K562 (cell line): Measurements from ENCODE around the gene ZDHHC8. TPM values are rescaled to one million over a fixed set of nuclear protein-coding genes. Genes with fewer than 3 reads are reported as not detected.

Source experiments
- ILF3 ChIP-seq: fragments of 450-650 bp; IDR thresholded peaks from 2 replicates; pipeline ENCODE4 v1.6.1; 2018; ENCODE audit warnings: antibody characterized with exemption, mild to moderate bottlenecking, moderate library complexity, borderline replicate concordance
- MEF2D ChIP-seq: conservative IDR thresholded peaks from 2 replicates; pipeline ENCODE4 v1.6.1; 2016; ENCODE audit warnings: low read depth, missing genetic modification characterization, missing compliant biosample characterization
- RBM22 ChIP-seq: fragments of 200-400 bp; formaldehyde crosslinking; IDR thresholded peaks from 2 replicates; pipeline ENCODE4 v1.6.1; 2018; ENCODE audit warnings: low read length, low read depth; ENCODE audit not compliant: poor library complexity, severe bottlenecking
- SIRT6 ChIP-seq: IDR thresholded peaks from one replicate; pipeline ENCODE4 v1.6.1; 2012; ENCODE audit warnings: low read depth, mild to moderate bottlenecking, control low read depth, inconsistent platforms, low read length, moderate library complexity
- TCFL5 ChIP-seq: fragments of 250-450 bp; sonication (Bioruptor Pico); conservative IDR thresholded peaks from 2 replicates; pipeline ENCODE4 v1.6.1; 2021; ENCODE audit warnings: mild to moderate bottlenecking, moderate library complexity, matching md5 sums
- U2AF2 ChIP-seq: fragments of 200-400 bp; formaldehyde crosslinking; optimal IDR thresholded peaks from 2 replicates; pipeline ENCODE3; 2017; ENCODE audit warnings: low read depth, mild to moderate bottlenecking, low read length
- ZNF133 ChIP-seq: fragments of 250-450 bp; sonication (Bioruptor Pico); IDR thresholded peaks from 2 replicates; pipeline ENCODE4 v1.4.0; 2020; ENCODE audit warnings: mild to moderate bottlenecking
- ZNF445 ChIP-seq: fragments of 250-450 bp; sonication (Bioruptor Pico); IDR thresholded peaks from 2 replicates; pipeline ENCODE4 v1.4.0; 2020; ENCODE audit warnings: low read depth, mild to moderate bottlenecking, moderate library complexity
- ZNF695 ChIP-seq: fragments of 450-650 bp; formaldehyde crosslinking; IDR thresholded peaks from 2 replicates; pipeline ENCODE4 v1.4.0; 2020; ENCODE audit warnings: mild to moderate bottlenecking, moderate library complexity
- ZNF764 ChIP-seq: fragments of 250-450 bp; sonication (Bioruptor Pico); IDR thresholded peaks from 2 replicates; pipeline ENCODE4 v1.4.0; 2020; ENCODE audit warnings: low read depth, mild to moderate bottlenecking, moderate library complexity
- ZNF79 ChIP-seq: fragments of 250-450 bp; sonication (Bioruptor Pico); IDR thresholded peaks from 2 replicates; pipeline ENCODE4 v1.4.0; 2020; ENCODE audit warnings: low read depth, mild to moderate bottlenecking, moderate library complexity
- polyA plus RNA-seq, 8 experiments: library from polyadenylated mRNA; depleted of rRNA in 4 of 8; stranded (reverse) in 5 of 8; unstranded in 3 of 8; fragments of >200 nt; fragmentation: Nextera tagmentation in 2 of 8; fragmentation: Illumina TruSeq in 1 of 8; extraction: Ambion mirVana in 2 of 8; extraction: Trizol in 1 of 8; gene quantifications; 2 replicates each; pipeline versions ENCODE4 v1.2.1 to v1.2.3, GENCODE V29; 2011 to 2014; ENCODE audit warnings: inconsistent platforms in 1 of 8, missing spikeins in 1 of 8
- total RNA-seq, 7 experiments: library from RNA; depleted of rRNA in 6 of 7; stranded (reverse); fragments of >200 nt in 6 of 7; fragmentation: Illumina TruSeq in 2 of 7; extraction: Trizol in 2 of 7; gene quantifications; 2 replicates each; pipeline versions ENCODE4 v1.2.1 to v1.2.3, GENCODE V29; 2011 to 2021; ENCODE audit warnings: low replicate concordance in 1 of 7
- TF ChIP-seq, protein P1 (sequence below): fragments of 200-800 bp; sonication (Bioruptor generic); IDR thresholded peaks from 2 replicates; pipeline ENCODE4 v1.6.1; 2016; ENCODE audit warnings: missing genetic modification characterization, missing compliant biosample characterization
- TF ChIP-seq, protein P2 (sequence below): fragments of 450-650 bp; formaldehyde crosslinking; conservative IDR thresholded peaks from 2 replicates; pipeline ENCODE4 v1.4.0; 2022; ENCODE audit warnings: mild to moderate bottlenecking, missing genetic modification characterization
- TF ChIP-seq, protein P3 (sequence below), 3 experiments: fragments of 200-800 bp in 1 of 3; fragments of 250-450 bp in 1 of 3; fragments of 450-650 bp in 1 of 3; sonication (Bioruptor Pico) in 1 of 3; sonication (Bioruptor generic) in 1 of 3; formaldehyde crosslinking in 1 of 3; IDR thresholded peaks; 2 replicates each; pipeline versions ENCODE4 v1.6.1 to v1.8.0; 2016 to 2022; ENCODE audit warnings: mild to moderate bottlenecking in 2 of 3, missing genetic modification characterization in 2 of 3, missing compliant biosample characterization in 1 of 3, moderate library complexity in 1 of 3
- TF ChIP-seq, protein P4 (sequence below): fragments of 450-650 bp; IDR thresholded peaks from 2 replicates; pipeline ENCODE4 v1.6.1; 2016; ENCODE audit warnings: low read depth, mild to moderate bottlenecking, moderate library complexity

Gene ZDHHC8
- total and polyA plus RNA-seq, 9 of the 15 experiments (the other 6 are each of a cell fraction or from before 2014, with no cell fraction given) = 0.04 to 109 (median 16.4) TPM

DNA sequence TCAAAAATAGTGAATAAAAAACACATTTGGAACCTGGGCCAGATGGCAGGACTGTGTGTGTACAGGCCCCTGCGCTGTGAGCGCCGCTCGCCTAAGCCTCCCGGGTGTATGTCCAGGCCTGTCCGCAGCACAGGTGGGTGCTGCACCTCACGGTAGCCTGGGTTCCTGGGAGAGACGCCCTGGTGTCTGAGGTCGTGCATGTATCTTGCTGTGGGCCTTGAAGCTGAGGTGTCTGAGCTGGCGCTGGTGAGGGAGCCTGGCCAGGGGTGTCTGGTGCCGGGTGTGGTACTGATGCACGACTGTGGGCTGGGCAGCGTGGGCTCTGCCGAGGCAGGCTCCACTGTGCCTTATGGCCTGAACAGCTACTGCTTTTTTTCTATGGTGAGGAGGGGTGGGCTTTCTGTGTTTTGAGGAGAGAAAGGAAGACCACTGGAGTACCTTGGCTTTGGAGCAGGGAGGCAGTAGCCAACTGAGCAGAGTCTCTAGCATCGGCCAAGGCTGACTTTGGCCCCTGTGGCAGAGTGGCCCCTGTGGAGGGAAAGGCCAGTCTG is 4.2 kb upstream of the ZDHHC8 start (continued):
- peak; percentile 25; the same call in 1 of the 2 replicates for TF ChIP-seq ZNF764 (CRISPR knock-in tag)
- no peak for TF ChIP-seq ZNF79 (CRISPR knock-in tag)
- TF ChIP-seq, protein P1, sequence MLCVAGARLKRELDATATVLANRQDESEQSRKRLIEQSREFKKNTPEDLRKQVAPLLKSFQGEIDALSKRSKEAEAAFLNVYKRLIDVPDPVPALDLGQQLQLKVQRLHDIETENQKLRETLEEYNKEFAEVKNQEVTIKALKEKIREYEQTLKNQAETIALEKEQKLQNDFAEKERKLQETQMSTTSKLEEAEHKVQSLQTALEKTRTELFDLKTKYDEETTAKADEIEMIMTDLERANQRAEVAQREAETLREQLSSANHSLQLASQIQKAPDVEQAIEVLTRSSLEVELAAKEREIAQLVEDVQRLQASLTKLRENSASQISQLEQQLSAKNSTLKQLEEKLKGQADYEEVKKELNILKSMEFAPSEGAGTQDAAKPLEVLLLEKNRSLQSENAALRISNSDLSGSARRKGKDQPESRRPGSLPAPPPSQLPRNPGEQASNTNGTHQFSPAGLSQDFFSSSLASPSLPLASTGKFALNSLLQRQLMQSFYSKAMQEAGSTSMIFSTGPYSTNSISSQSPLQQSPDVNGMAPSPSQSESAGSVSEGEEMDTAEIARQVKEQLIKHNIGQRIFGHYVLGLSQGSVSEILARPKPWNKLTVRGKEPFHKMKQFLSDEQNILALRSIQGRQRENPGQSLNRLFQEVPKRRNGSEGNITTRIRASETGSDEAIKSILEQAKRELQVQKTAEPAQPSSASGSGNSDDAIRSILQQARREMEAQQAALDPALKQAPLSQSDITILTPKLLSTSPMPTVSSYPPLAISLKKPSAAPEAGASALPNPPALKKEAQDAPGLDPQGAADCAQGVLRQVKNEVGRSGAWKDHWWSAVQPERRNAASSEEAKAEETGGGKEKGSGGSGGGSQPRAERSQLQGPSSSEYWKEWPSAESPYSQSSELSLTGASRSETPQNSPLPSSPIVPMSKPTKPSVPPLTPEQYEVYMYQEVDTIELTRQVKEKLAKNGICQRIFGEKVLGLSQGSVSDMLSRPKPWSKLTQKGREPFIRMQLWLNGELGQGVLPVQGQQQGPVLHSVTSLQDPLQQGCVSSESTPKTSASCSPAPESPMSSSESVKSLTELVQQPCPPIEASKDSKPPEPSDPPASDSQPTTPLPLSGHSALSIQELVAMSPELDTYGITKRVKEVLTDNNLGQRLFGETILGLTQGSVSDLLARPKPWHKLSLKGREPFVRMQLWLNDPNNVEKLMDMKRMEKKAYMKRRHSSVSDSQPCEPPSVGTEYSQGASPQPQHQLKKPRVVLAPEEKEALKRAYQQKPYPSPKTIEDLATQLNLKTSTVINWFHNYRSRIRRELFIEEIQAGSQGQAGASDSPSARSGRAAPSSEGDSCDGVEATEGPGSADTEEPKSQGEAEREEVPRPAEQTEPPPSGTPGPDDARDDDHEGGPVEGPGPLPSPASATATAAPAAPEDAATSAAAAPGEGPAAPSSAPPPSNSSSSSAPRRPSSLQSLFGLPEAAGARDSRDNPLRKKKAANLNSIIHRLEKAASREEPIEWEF (CRISPR knock-in tag) = no peak
- TF ChIP-seq, protein P2, sequence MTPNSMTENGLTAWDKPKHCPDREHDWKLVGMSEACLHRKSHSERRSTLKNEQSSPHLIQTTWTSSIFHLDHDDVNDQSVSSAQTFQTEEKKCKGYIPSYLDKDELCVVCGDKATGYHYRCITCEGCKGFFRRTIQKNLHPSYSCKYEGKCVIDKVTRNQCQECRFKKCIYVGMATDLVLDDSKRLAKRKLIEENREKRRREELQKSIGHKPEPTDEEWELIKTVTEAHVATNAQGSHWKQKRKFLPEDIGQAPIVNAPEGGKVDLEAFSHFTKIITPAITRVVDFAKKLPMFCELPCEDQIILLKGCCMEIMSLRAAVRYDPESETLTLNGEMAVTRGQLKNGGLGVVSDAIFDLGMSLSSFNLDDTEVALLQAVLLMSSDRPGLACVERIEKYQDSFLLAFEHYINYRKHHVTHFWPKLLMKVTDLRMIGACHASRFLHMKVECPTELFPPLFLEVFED (CRISPR knock-in tag) = peak; percentile 82
- peak; percentile 71; the same call in 1 of the 2 replicates for TF ChIP-seq ZNF695 (CRISPR knock-in tag)
- TF ChIP-seq, protein P3, sequence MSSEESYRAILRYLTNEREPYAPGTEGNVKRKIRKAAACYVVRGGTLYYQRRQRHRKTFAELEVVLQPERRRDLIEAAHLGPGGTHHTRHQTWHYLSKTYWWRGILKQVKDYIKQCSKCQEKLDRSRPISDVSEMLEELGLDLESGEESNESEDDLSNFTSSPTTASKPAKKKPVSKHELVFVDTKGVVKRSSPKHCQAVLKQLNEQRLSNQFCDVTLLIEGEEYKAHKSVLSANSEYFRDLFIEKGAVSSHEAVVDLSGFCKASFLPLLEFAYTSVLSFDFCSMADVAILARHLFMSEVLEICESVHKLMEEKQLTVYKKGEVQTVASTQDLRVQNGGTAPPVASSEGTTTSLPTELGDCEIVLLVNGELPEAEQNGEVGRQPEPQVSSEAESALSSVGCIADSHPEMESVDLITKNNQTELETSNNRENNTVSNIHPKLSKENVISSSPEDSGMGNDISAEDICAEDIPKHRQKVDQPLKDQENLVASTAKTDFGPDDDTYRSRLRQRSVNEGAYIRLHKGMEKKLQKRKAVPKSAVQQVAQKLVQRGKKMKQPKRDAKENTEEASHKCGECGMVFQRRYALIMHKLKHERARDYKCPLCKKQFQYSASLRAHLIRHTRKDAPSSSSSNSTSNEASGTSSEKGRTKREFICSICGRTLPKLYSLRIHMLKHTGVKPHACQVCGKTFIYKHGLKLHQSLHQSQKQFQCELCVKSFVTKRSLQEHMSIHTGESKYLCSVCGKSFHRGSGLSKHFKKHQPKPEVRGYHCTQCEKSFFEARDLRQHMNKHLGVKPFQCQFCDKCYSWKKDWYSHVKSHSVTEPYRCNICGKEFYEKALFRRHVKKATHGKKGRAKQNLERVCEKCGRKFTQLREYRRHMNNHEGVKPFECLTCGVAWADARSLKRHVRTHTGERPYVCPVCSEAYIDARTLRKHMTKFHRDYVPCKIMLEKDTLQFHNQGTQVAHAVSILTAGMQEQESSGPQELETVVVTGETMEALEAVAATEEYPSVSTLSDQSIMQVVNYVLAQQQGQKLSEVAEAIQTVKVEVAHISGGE (CRISPR knock-in tag; IDR thresholded peaks at IDR 0.05) = no peak
- no peak for TF ChIP-seq TCFL5
- TF ChIP-seq, protein P4, sequence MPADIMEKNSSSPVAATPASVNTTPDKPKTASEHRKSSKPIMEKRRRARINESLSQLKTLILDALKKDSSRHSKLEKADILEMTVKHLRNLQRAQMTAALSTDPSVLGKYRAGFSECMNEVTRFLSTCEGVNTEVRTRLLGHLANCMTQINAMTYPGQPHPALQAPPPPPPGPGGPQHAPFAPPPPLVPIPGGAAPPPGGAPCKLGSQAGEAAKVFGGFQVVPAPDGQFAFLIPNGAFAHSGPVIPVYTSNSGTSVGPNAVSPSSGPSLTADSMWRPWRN = no peak
- TF ChIP-seq MEF2D (tag) = no peak
- TF ChIP-seq ILF3 = peak; percentile 57; the same call in 1 of the 2 replicates
- no peak for TF ChIP-seq U2AF2
- TF ChIP-seq SIRT6 = peak; percentile 68
- no peak for TF ChIP-seq RBM22
- no peak for TF ChIP-seq ZNF133 (CRISPR knock-in tag)
- TF ChIP-seq ZNF445 = 0 out of 2 replicates have a peak, but pooled peaks have one; percentile 30
